ENCODE data around the gene SLC12A7.

DNA sequence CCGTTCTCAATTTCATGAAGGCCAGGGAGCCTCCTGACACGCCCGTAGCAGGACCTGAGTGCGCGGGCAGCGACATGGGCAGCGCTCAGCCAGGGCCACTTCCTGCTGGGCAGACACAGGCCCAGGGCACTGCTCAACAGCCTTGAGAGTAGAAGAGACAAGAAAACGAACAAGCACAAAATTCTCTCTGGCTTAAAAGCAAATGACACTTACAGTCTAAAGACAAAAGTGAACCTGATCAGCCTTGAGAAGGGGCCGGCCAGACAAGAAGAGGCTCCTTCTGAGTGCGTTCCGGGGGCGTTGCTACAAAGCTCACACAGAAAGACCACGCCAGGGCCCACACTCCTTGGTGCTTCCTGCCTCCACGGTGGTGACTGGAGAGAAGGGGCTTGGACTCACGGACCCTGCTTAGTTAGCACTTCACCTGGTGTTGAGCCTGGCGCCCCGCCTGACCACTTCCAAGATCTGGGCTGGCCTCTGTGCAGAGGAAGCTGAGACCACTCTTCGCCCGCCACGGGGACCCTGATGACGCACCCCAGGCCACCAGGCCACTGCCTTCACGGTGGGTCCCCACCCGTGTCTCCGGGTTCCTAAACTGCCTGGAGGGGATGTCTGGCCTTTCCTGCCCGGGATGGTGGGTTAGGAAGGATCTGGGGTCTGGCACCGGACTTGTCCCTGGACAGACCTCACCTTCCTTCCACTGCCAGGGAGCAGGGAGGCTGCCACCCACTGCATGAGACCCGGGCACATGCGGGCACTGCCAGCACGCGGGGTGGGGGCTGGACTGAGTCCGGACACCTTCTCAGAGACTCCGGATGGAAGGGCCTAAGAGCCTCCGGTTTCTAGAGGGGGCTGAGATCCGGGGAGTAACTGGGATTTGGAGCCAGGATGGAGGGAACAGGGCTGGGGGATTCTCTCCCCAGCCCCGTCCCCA, 1.3 kb downstream of the SLC12A7 start:
- TF ChIP-seq, protein P1, sequence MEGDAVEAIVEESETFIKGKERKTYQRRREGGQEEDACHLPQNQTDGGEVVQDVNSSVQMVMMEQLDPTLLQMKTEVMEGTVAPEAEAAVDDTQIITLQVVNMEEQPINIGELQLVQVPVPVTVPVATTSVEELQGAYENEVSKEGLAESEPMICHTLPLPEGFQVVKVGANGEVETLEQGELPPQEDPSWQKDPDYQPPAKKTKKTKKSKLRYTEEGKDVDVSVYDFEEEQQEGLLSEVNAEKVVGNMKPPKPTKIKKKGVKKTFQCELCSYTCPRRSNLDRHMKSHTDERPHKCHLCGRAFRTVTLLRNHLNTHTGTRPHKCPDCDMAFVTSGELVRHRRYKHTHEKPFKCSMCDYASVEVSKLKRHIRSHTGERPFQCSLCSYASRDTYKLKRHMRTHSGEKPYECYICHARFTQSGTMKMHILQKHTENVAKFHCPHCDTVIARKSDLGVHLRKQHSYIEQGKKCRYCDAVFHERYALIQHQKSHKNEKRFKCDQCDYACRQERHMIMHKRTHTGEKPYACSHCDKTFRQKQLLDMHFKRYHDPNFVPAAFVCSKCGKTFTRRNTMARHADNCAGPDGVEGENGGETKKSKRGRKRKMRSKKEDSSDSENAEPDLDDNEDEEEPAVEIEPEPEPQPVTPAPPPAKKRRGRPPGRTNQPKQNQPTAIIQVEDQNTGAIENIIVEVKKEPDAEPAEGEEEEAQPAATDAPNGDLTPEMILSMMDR (optimal IDR thresholded peaks at IDR 0.05 in 1 of 3, IDR thresholded peaks at IDR 0.05 in 1 of 3, conservative IDR thresholded peaks at IDR 0.05 in 1 of 3; ENCODE audit: extremely low read depth in 1 of 3, insufficient read depth in 2 of 3, low read length in 3 of 3): no peak
- no peak for TF ChIP-seq EZH2 (IDR thresholded peaks at IDR 0.05; ENCODE audit: low read length)

Measured in keratinocyte (primary cell).